Tibial nerve (tissue), 4 donors: Measurements from ENCODE around the gene NKD1. TPM values are rescaled to one million over a fixed set of nuclear protein-coding genes. Genes with fewer than 3 reads are reported as not detected.

Experiments used
- DNase-seq, 2 donors: peaks; one replicate each; pipeline ENCODE4 v3.0.0-alpha.2; 2019; ENCODE audit warnings: low spot score in 2 of 2
- H3K27ac ChIP-seq, 4 donors: fragments of 200-600 bp; sonication (generic) in 3 of 4; one replicate each; pipeline ENCODE4 v1.5.1; 2017 to 2019; ENCODE audit warnings: mild to moderate bottlenecking in 1 of 4
- H3K27me3 ChIP-seq, 2 donors: fragments of 200-600 bp; sonication (generic) in 1 of 2; one replicate each; pipeline versions ENCODE4 v1.5.1 to v1.6.0; 2017 to 2019
- H3K36me3 ChIP-seq, 3 donors: fragments of 200-600 bp; sonication (generic); one replicate each; pipeline ENCODE4 v1.5.1; 2018 to 2019
- H3K4me1 ChIP-seq, 4 donors: fragments of 200-600 bp; sonication (generic) in 3 of 4; one replicate each; pipeline ENCODE4 v1.5.1; 2017 to 2019
- H3K4me3 ChIP-seq, 4 donors: fragments of 200-600 bp; sonication (generic) in 3 of 4; one replicate each; pipeline ENCODE4 v1.5.1; 2017 to 2019; ENCODE audit warnings: mild to moderate bottlenecking in 1 of 4, moderate library complexity in 1 of 4
- H3K9me3 ChIP-seq, 4 donors: fragments of 200-600 bp; sonication (generic) in 3 of 4; one replicate each; pipeline ENCODE4 v1.5.1; 2017 to 2019
- CTCF ChIP-seq, 5 experiments: fragments of 200-600 bp in 3 of 5; fragments of 450-650 bp in 2 of 5; sonication (generic) in 3 of 5; IDR thresholded peaks; one replicate each; pipeline ENCODE4 v1.5.1; 2016 to 2019; ENCODE audit warnings: antibody characterized with exemption in 5 of 5, mild to moderate bottlenecking in 3 of 5, moderate library complexity in 2 of 5
- EP300 ChIP-seq, 2 donors: sonication (generic); formaldehyde crosslinking; IDR thresholded peaks; one replicate each; pipeline ENCODE4 v1.6.1; 2017; ENCODE audit warnings: antibody characterized with exemption in 2 of 2, mild to moderate bottlenecking in 1 of 2
- POLR2A ChIP-seq, 2 donors: fragments of 450-650 bp; IDR thresholded peaks; one replicate each; pipeline ENCODE4 v1.6.1; 2017; ENCODE audit warnings: antibody characterized with exemption in 2 of 2, mild to moderate bottlenecking in 2 of 2, moderate library complexity in 2 of 2
- WGBS, 2 donors: methylation state at CpG; one replicate each; pipeline ENCODE4 v1.1.5; 2018; 5-methylcytosine and 5-hydroxymethylcytosine counted together
- total RNA-seq, 4 donors: library from RNA; depleted of rRNA; stranded (reverse); fragments of >200 nt; gene quantifications; one replicate each; pipeline ENCODE4 v1.1.0, GENCODE V29; 2016

The NKD1 gene
- total RNA-seq, 4 donors from 2014 or later: 20.1 to 92.4 (median 43.1) TPM

GRCh38 chr16:50538411-50539052 is 9.7 kb upstream of the NKD1 start:
- 75 to 76% methylated on average over 11 of the region's 11 CpGs for whole genome bisulfite sequencing, 2 donors

DNA sequence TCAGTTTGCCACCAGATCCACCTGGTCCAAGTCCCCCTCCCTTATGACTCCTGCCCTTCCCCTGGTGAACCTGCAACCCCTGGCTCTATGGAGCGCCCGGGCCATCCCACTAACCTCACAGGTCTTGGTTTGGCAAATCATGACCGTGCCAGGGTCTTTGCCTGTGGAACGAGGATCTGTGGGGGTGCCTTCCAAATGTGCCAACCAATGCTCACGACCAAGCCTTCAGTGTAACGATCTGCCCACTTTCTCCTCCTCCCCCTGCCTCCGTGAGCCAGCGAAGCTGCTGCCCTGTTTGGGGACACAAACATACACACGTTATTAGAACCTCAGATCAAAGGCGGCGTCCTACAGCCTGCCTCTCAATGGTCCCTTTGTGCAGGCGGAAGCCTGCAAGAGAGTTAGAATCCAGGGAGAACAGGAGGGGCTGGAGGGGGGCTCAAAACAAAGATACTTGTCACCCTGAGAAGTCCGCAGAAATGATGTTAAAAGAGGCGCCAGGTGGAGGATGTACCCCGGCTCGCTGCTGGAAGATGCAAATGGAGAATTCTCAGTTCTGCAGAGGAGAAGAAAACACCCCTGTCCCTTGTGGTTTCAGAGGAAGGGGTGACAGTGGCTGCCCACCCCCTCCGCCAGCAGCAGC is 9.0 kb upstream of the NKD1 start:
- TF ChIP-seq EP300 (IDR thresholded peaks at IDR 0.05): no peak
- TF ChIP-seq POLR2A (IDR thresholded peaks at IDR 0.05): no peak
- TF ChIP-seq CTCF (IDR thresholded peaks at IDR 0.05): no peak
- H3K36me3 ChIP-seq: no peaks in the 10 kb centered on the region
- WGBS, 2 donors: 44 to 58% methylated on average over 17 of the region's 17 CpGs
- H3K4me1 ChIP-seq: no peaks in the 10 kb centered on the region
- H3K27me3 ChIP-seq: no peaks in the 10 kb centered on the region
- no peak overlapping the region for H3K4me3 ChIP-seq
- no peak overlapping the region for H3K27ac ChIP-seq
- no peak for DNase-seq
- H3K9me3 ChIP-seq: no peaks in the 10 kb centered on the region

More at GRCh38 chr16:50538411-50539052, 9.7 kb upstream of the NKD1 start:
- no peak for TF ChIP-seq POLR2A (IDR thresholded peaks at IDR 0.05)
- TF ChIP-seq EP300 (IDR thresholded peaks at IDR 0.05): no peak
- TF ChIP-seq CTCF (IDR thresholded peaks at IDR 0.05): no peak
- no peaks in the 10 kb centered on the region for H3K4me1 ChIP-seq
- no peak overlapping the region for H3K27ac ChIP-seq
- H3K4me3 ChIP-seq: no peak overlapping the region
- no peaks in the 10 kb centered on the region for H3K36me3 ChIP-seq
- DNase-seq: no peak
- no peaks in the 10 kb centered on the region for H3K27me3 ChIP-seq
- H3K9me3 ChIP-seq: no peaks in the 10 kb centered on the region

- H3K9me3 ChIP-seq: no peaks in the 10 kb centered on the region
- no peak overlapping the region for H3K4me3 ChIP-seq
- H3K36me3 ChIP-seq: no peaks in the 10 kb centered on the region
- 67 to 74% methylated on average over 23 of the region's 23 CpGs for WGBS, 2 donors
- H3K27me3 ChIP-seq: no peaks in the 10 kb centered on the region
- no peak overlapping the region for H3K27ac ChIP-seq
- no peaks in the 10 kb centered on the region for H3K4me1 ChIP-seq
- no peak for TF ChIP-seq EP300 (IDR thresholded peaks at IDR 0.05)
- TF ChIP-seq CTCF (IDR thresholded peaks at IDR 0.05): no peak
- TF ChIP-seq POLR2A (IDR thresholded peaks at IDR 0.05): no peak
- no peak for DNase-seq
These were observed 8.1 kb upstream of the NKD1 start for GRCh38 chr16:50539822-50540710.

- no peaks in the 10 kb centered on the region for H3K36me3 ChIP-seq
- H3K4me3 ChIP-seq: no peak overlapping the region
- peaks cover 0 to 6% of the 10 kb centered on the region in 2 donors for H3K27me3 ChIP-seq
- no peaks in the 10 kb centered on the region for H3K9me3 ChIP-seq
- H3K4me1 ChIP-seq: no peaks in the 10 kb centered on the region
- no peak for TF ChIP-seq EP300 (IDR thresholded peaks at IDR 0.05)
- no peak for TF ChIP-seq CTCF (IDR thresholded peaks at IDR 0.05)
- TF ChIP-seq POLR2A (IDR thresholded peaks at IDR 0.05): no peak
- DNase-seq: no peak
- H3K27ac ChIP-seq: no peak overlapping the region
- 95 to 98% methylated on average over 3 of the region's 3 CpGs for WGBS, 2 donors
These were observed 7.5 kb upstream of the NKD1 start for GRCh38 chr16:50540711-50541007.

DNA sequence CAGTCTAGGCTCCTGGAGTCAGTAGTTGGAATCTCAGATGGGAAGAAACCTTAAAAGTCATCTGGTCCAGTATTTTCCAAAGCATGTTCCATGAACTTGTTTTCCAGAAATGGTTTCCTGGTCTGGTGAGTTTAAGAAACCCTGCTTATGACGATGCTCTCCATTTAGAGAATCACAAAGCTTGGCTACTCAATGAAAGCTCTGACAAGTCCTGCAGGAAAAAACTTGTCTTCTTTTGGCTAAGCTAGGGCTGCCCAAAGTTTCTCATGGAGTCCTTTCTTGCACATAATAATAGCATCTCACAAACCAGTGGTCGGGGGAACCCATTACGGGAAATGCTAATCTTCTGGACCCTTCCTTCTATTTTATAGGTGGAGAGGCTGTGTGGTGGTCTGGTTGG is 5.5 kb upstream of the NKD1 start:
- 93 to 95% methylated on average over 3 of the region's 3 CpGs for WGBS, 2 donors

More for the DNA sequence above, 5.5 kb upstream of the NKD1 start:
- Histone ChIP-seq H3K36me3 (no peaks in the 10 kb centered on the region), H3K9me3 (no peaks in the 10 kb centered on the region), H3K27ac (no peak overlapping the region), H3K4me1 (peaks cover 0 to 6% (median 2%) of the 10 kb centered on the region in 4 donors), H3K27me3 (peaks cover 0 to 25% of the 10 kb centered on the region in 2 donors), H3K4me3 (no peak overlapping the region)
- no peak for DNase-seq
- no peak for TF ChIP-seq EP300 (IDR thresholded peaks at IDR 0.05)
- TF ChIP-seq POLR2A (IDR thresholded peaks at IDR 0.05): no peak
- TF ChIP-seq CTCF (IDR thresholded peaks at IDR 0.05): no peak
